ENCODE data around the gene THSD4.

Gene THSD4

DNA sequence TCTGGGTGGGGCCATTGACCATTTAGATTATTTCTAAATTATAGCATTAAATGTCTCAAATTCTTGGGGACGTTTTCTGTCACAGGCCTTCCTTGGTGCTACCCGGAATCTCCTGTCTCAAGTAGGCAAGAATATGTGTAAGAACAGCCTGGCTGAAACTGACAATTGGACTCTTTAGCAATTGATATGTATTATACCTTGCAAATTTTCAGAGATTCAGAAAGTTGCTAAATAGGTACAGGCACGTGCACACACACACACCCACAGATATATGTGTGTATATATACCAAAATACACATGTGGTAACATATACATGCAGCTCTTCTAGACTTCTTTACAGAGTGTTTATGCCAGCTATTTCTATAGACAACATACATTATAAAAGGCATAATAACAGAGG is 481.9 kb downstream of the THSD4 start:
- no peak for TF ChIP-seq EZH2phosphoT487 (IDR thresholded peaks at IDR 0.05; ENCODE audit: borderline replicate concordance)
- no peaks in the 10 kb centered on the region for H3K36me3 ChIP-seq (ENCODE audit: insufficient read depth, low read length)
- H3F3A ChIP-seq (ENCODE audit: low read depth) = no peaks in the 10 kb centered on the region
- no peaks in the 10 kb centered on the region for H3K9me2 ChIP-seq (replicated peaks; ENCODE audit: low read depth, low read length)
- H2AFZ ChIP-seq (ENCODE audit: low read length) = no peak overlapping the region
- H3K27me3 ChIP-seq (ENCODE audit: insufficient read depth, low read length, poor library complexity, severe bottlenecking) = no peaks in the 10 kb centered on the region
- no peaks in the 10 kb centered on the region for H4K20me1 ChIP-seq (ENCODE audit: insufficient read depth, low read length, poor library complexity, severe bottlenecking)
- H3K4me1 ChIP-seq (ENCODE audit: insufficient read depth, low read length, poor library complexity, severe bottlenecking) = no peaks in the 10 kb centered on the region
- no peak overlapping the region for H3K4me3 ChIP-seq (ENCODE audit: low read length, poor library complexity, severe bottlenecking)
- H3K79me2 ChIP-seq (ENCODE audit: insufficient read depth, low read length) = no peaks in the 10 kb centered on the region
- H3K4me2 ChIP-seq (ENCODE audit: low read depth, low read length, poor library complexity, severe bottlenecking) = no peak overlapping the region
- no peak overlapping the region for H3K9ac ChIP-seq (ENCODE audit: low read depth, low read length, poor library complexity, severe bottlenecking)
- H3K9me3 ChIP-seq (ENCODE audit: insufficient read depth, low read depth, low read length) = no peaks in the 10 kb centered on the region

DNA sequence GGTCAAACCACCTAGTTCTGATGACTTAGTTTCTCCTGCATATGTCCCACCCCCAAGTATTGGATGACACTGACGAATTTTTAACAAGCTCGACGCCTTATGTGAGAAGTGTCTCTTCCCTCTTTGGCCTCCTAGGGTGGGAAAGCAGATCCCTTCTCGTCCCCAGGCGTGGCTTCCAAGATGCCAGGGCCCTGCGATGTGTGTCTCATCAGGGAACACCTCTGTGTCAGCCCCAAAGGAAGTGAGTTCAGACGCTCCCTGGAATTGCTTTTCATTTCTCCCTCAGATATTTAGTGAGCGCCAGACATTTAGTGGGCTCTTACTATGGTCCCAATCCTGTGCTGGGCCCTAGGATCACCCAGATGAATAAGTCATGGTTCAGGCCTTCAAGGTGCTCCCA is 482.4 kb downstream of the THSD4 start:
- no peak overlapping the region for H3K4me2 ChIP-seq (ENCODE audit: low read depth, low read length, poor library complexity, severe bottlenecking)
- no peaks in the 10 kb centered on the region for H3K27me3 ChIP-seq (ENCODE audit: insufficient read depth, low read length, poor library complexity, severe bottlenecking)
- no peak overlapping the region for H2AFZ ChIP-seq (ENCODE audit: low read length)
- no peaks in the 10 kb centered on the region for H3K9me3 ChIP-seq (ENCODE audit: insufficient read depth, low read depth, low read length)
- no peak for TF ChIP-seq EZH2phosphoT487 (IDR thresholded peaks at IDR 0.05; ENCODE audit: borderline replicate concordance)
- TF ChIP-seq, protein P1, sequence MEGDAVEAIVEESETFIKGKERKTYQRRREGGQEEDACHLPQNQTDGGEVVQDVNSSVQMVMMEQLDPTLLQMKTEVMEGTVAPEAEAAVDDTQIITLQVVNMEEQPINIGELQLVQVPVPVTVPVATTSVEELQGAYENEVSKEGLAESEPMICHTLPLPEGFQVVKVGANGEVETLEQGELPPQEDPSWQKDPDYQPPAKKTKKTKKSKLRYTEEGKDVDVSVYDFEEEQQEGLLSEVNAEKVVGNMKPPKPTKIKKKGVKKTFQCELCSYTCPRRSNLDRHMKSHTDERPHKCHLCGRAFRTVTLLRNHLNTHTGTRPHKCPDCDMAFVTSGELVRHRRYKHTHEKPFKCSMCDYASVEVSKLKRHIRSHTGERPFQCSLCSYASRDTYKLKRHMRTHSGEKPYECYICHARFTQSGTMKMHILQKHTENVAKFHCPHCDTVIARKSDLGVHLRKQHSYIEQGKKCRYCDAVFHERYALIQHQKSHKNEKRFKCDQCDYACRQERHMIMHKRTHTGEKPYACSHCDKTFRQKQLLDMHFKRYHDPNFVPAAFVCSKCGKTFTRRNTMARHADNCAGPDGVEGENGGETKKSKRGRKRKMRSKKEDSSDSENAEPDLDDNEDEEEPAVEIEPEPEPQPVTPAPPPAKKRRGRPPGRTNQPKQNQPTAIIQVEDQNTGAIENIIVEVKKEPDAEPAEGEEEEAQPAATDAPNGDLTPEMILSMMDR (conservative IDR thresholded peaks at IDR 0.05; ENCODE audit: low read length) = no peak
- H3K79me2 ChIP-seq (ENCODE audit: insufficient read depth, low read length) = no peaks in the 10 kb centered on the region
- H3K9me2 ChIP-seq (replicated peaks; ENCODE audit: low read depth, low read length) = no peaks in the 10 kb centered on the region
- no peaks in the 10 kb centered on the region for H3K36me3 ChIP-seq (ENCODE audit: insufficient read depth, low read length)
- H3K9ac ChIP-seq (ENCODE audit: low read depth, low read length, poor library complexity, severe bottlenecking) = no peak overlapping the region
- no peaks in the 10 kb centered on the region for H4K20me1 ChIP-seq (ENCODE audit: insufficient read depth, low read length, poor library complexity, severe bottlenecking)
- H3K4me3 ChIP-seq (ENCODE audit: low read length, poor library complexity, severe bottlenecking) = no peak overlapping the region
- no peaks in the 10 kb centered on the region for H3K4me1 ChIP-seq (ENCODE audit: insufficient read depth, low read length, poor library complexity, severe bottlenecking)
- no peaks in the 10 kb centered on the region for H3F3A ChIP-seq (ENCODE audit: low read depth)

DNA sequence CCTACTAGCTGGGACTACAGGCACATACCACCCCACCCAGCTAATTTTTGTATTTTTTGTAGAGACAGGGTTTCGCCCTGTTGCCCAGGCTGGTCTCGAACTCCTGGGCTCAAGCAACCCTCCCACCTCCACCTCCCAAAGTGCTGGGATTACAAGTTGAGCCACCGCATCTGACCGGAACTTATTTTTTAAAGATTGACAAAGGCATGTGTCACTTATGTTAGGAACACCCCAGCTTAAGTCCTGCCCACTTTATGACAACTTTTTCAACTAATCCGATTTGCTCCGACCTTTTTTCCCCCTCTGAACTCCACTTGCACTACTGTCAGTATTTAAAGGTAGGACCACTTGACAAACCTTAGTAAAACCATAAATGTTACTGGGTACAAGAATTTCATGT is 483.5 kb downstream of the THSD4 start:
- Histone ChIP-seq H3K9ac (ENCODE audit: low read depth, low read length, poor library complexity, severe bottlenecking) (no peak overlapping the region), H3K4me3 (ENCODE audit: low read length, poor library complexity, severe bottlenecking) (no peak overlapping the region), H4K20me1 (ENCODE audit: insufficient read depth, low read length, poor library complexity, severe bottlenecking) (no peaks in the 10 kb centered on the region), H3K4me1 (ENCODE audit: insufficient read depth, low read length, poor library complexity, severe bottlenecking) (no peaks in the 10 kb centered on the region), H3F3A (ENCODE audit: low read depth) (no peaks in the 10 kb centered on the region), H3K4me2 (ENCODE audit: low read depth, low read length, poor library complexity, severe bottlenecking) (no peak overlapping the region), H3K36me3 (ENCODE audit: insufficient read depth, low read length) (no peaks in the 10 kb centered on the region), H3K27me3 (ENCODE audit: insufficient read depth, low read length, poor library complexity, severe bottlenecking) (no peaks in the 10 kb centered on the region), H3K9me3 (ENCODE audit: insufficient read depth, low read depth, low read length) (no peaks in the 10 kb centered on the region), H3K79me2 (ENCODE audit: insufficient read depth, low read length) (no peaks in the 10 kb centered on the region), H3K9me2 (replicated peaks; ENCODE audit: low read depth, low read length) (no peaks in the 10 kb centered on the region), H2AFZ (ENCODE audit: low read length) (no peak overlapping the region)
- no peak for TF ChIP-seq EZH2phosphoT487 (IDR thresholded peaks at IDR 0.05; ENCODE audit: borderline replicate concordance)
- TF ChIP-seq, protein P1 (conservative IDR thresholded peaks at IDR 0.05; ENCODE audit: low read length) = no peak

DNA sequence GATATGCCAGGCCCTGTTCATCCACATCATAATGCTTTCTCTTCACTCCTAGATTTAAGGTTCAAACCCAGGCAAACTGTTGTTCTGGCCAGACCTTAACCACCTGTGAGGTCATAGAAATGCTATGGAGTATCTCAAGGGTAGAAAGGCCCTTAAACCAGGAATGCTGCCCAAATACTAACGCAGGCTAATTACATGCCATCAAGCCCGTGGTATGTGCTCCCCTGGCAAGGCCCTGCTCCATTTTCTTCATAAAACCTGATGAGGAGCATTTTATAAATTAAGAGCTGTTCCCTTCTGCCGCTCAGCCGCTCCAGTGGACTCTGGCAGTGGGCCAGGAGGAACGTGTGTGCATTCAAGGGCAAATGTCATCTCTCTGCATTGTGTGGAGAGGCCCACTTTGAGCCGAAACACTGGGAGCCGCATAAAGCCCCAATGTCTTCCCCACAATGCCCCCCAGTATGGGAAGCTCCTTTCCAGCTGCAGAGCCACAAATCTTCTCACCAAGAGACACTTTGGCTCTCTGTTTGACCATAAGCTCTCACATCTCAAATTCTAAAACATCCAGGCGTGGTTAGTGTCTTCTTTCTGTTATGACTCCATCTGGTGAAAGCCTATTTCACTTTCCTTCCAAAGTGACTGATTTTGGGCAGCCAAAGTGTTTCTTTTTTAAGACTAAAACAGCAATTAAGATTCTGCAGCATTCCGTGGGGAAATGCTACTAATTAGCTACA is 484.3 kb downstream of the THSD4 start:
- Histone ChIP-seq H3K9me3 (ENCODE audit: insufficient read depth, low read depth, low read length) (no peaks in the 10 kb centered on the region), H3F3A (ENCODE audit: low read depth) (no peaks in the 10 kb centered on the region), H3K4me3 (ENCODE audit: low read length, poor library complexity, severe bottlenecking) (no peak overlapping the region), H4K20me1 (ENCODE audit: insufficient read depth, low read length, poor library complexity, severe bottlenecking) (no peaks in the 10 kb centered on the region), H3K36me3 (ENCODE audit: insufficient read depth, low read length) (no peaks in the 10 kb centered on the region), H2AFZ (ENCODE audit: low read length) (no peak overlapping the region), H3K9ac (ENCODE audit: low read depth, low read length, poor library complexity, severe bottlenecking) (no peak overlapping the region), H3K9me2 (replicated peaks; ENCODE audit: low read depth, low read length) (no peaks in the 10 kb centered on the region), H3K27me3 (ENCODE audit: insufficient read depth, low read length, poor library complexity, severe bottlenecking) (no peaks in the 10 kb centered on the region), H3K4me1 (ENCODE audit: insufficient read depth, low read length, poor library complexity, severe bottlenecking) (no peaks in the 10 kb centered on the region), H3K79me2 (ENCODE audit: insufficient read depth, low read length) (no peaks in the 10 kb centered on the region), H3K4me2 (ENCODE audit: low read depth, low read length, poor library complexity, severe bottlenecking) (no peak overlapping the region)
- TF ChIP-seq, protein P1 (conservative IDR thresholded peaks at IDR 0.05; ENCODE audit: low read length) = no peak
- no peak for TF ChIP-seq EZH2phosphoT487 (IDR thresholded peaks at IDR 0.05; ENCODE audit: borderline replicate concordance)

All from Loucy (cell line).